OCI-LY7 (cell line): Measurements from ENCODE around the gene SMYD3. TPM values are rescaled to one million over a fixed set of nuclear protein-coding genes. Genes with fewer than 3 reads are reported as not detected.

Experiments
- BruUV-seq: library from RNA; stranded (reverse); fragments of 400-500 nt; replicated peaks from 2 replicates; lab custom pipeline; 2021; lab: Mats Ljungman, UMichigan
- CTCF ChIA-PET: fragments of 300-600 bp; sonication (Branson Sonifier 250); formaldehyde crosslinking; loops from one replicate; lab custom pipeline; 2022; ENCODE audit warnings: antibody characterized with exemption; ENCODE audit not compliant: unreplicated experiment; lab: Charles Lee
- POLR2A ChIA-PET: fragments of 300-600 bp; sonication (Branson Sonifier 250); formaldehyde crosslinking; loops from one replicate; lab custom pipeline; 2022; ENCODE audit warnings: antibody characterized with exemption; lab: Charles Lee
- DNase-seq: peaks from one replicate; pipeline ENCODE4 v3.0.0-alpha.2; 2015; ENCODE audit warnings: low spot score
- H2AFZ ChIP-seq: fragments of 200-600 bp; sonication (generic), shearing (Covaris generic); 2 replicates; pipeline ENCODE4 v1.6.1; 2014; ENCODE audit warnings: mild to moderate bottlenecking, antibody characterized with exemption, low read length, moderate library complexity
- H3K27ac ChIP-seq: fragments of 200-600 bp; sonication (generic); 2 replicates; pipeline ENCODE4 v1.5.1; 2014; ENCODE audit warnings: mixed run types, low read depth, mild to moderate bottlenecking, moderate library complexity, low read length, inconsistent platforms; ENCODE audit not compliant: poor library complexity, severe bottlenecking
- H3K36me3 ChIP-seq: fragments of 200-600 bp; sonication (generic); 2 replicates; pipeline ENCODE4 v1.6.1; 2014; ENCODE audit warnings: mild to moderate bottlenecking, antibody characterized with exemption, low read length, moderate library complexity, mixed read lengths; ENCODE audit not compliant: insufficient read depth
- H3K4me1 ChIP-seq: fragments of 200-600 bp; sonication (generic); 2 replicates; pipeline ENCODE4 v1.5.1; 2014; ENCODE audit warnings: mild to moderate bottlenecking, low read length; ENCODE audit not compliant: insufficient read depth, poor library complexity, severe bottlenecking
- H3K4me2 ChIP-seq: fragments of 200-600 bp; sonication (generic); 2 replicates; pipeline ENCODE4 v1.6.1; 2014; ENCODE audit warnings: mild to moderate bottlenecking, low read length
- H3K4me3 ChIP-seq: fragments of 200-600 bp; sonication (generic); 2 replicates; pipeline ENCODE4 v1.5.1; 2014; ENCODE audit warnings: mild to moderate bottlenecking, low read depth, low read length; ENCODE audit not compliant: poor library complexity, severe bottlenecking
- H3K79me2 ChIP-seq: fragments of 200-600 bp; sonication (generic); 2 replicates; pipeline ENCODE4 v1.6.1; 2016; ENCODE audit warnings: low read depth, mild to moderate bottlenecking, low read length, moderate library complexity, mixed read lengths; ENCODE audit not compliant: insufficient read depth
- H3K9me2 ChIP-seq: fragments of 200-600 bp; sonication (generic); 2 replicates; pipeline ENCODE4 v1.6.1; 2016; ENCODE audit warnings: mild to moderate bottlenecking, low read length, mixed read lengths; ENCODE audit not compliant: insufficient read depth
- H3K9me3 ChIP-seq: fragments of 200-600 bp; sonication (generic); 2 replicates; pipeline ENCODE4 v1.6.1; 2014; ENCODE audit warnings: mild to moderate bottlenecking, mixed run types, low read length, mixed read lengths
- H4K20me1 ChIP-seq: fragments of 200-600 bp; sonication (generic); 2 replicates; pipeline ENCODE4 v1.6.1; 2014; ENCODE audit warnings: mild to moderate bottlenecking, antibody characterized with exemption, low read length, moderate library complexity, mixed read lengths; ENCODE audit not compliant: insufficient read depth
- CTCF ChIP-seq: fragments of 200-600 bp; sonication (generic); conservative IDR thresholded peaks from 2 replicates; pipeline ENCODE4 v1.5.1; 2014; ENCODE audit warnings: mild to moderate bottlenecking, antibody characterized with exemption, low read length, moderate library complexity, mixed read lengths
- EZH2phosphoT487 ChIP-seq: fragments of 200-600 bp; sonication (generic); IDR thresholded peaks from 2 replicates; pipeline ENCODE4 v1.6.1; 2018; ENCODE audit warnings: low read depth, borderline replicate concordance, mild to moderate bottlenecking, mixed run types, antibody characterized with exemption, low read length, moderate library complexity, mixed read lengths
- intact Hi-C: fragments of 100-400 bp; cut with micrococcal nuclease; formaldehyde crosslinking; loops from one replicate; pipeline ENCODE4 v1.10.0; 2022; ENCODE audit not compliant: unreplicated experiment
- total RNA-seq, 2 experiments: library from RNA; depleted of rRNA in 1 of 2; stranded (reverse); fragments of >200 nt in 1 of 2; shearing (Covaris generic) in 1 of 2; gene quantifications; 2 replicates each; pipeline ENCODE4 v1.2.3, GENCODE V29; 2014 to 2022

The SMYD3 gene
- total RNA-seq, 2 experiments from 2014 or later, result 28.9 to 34.5 TPM

- no peak overlapping the region for H3K4me2 ChIP-seq
- H3K27ac ChIP-seq, result no peak overlapping the region
- no peak overlapping the region for H2AFZ ChIP-seq
- TF ChIP-seq CTCF, result no peak
- no peak for TF ChIP-seq EZH2phosphoT487
- DNase-seq, result no peak
- no peaks in the 10 kb centered on the region for H3K9me2 ChIP-seq
- ChIA-PET CTCF (no interaction called here), POLR2A (interaction anchor here (0.7 kb wide), 1 partner anchor 1061 kb away, joined by 3 read pairs; no protein-coding TSS in a partner anchor)
- H3K4me1 ChIP-seq, result no peaks in the 10 kb centered on the region
- H3K36me3 ChIP-seq, result no peaks in the 10 kb centered on the region
- H4K20me1 ChIP-seq, result no peaks in the 10 kb centered on the region
- intact Hi-C loops, result no loop called here
- H3K79me2 ChIP-seq, result no peaks in the 10 kb centered on the region
- no TSS peak for BruUV-seq
- no peak overlapping the region for H3K4me3 ChIP-seq
- no peaks in the 10 kb centered on the region for H3K9me3 ChIP-seq
Observed at GRCh38 chr1:245926888-245927287, 580.2 kb downstream of the SMYD3 start.

- ChIA-PET CTCF (no interaction called here), POLR2A (interaction anchor here (0.7 kb wide), 1 partner anchor 315 kb away, joined by 3 read pairs; no protein-coding TSS in a partner anchor)
- no TSS peak for BruUV-seq
- Histone ChIP-seq H3K4me3 (no peak overlapping the region), H3K27ac (no peak overlapping the region), H3K36me3 (no peaks in the 10 kb centered on the region), H3K9me3 (no peaks in the 10 kb centered on the region), H3K79me2 (no peaks in the 10 kb centered on the region), H3K9me2 (no peaks in the 10 kb centered on the region), H3K4me1 (no peaks in the 10 kb centered on the region), H2AFZ (no peak overlapping the region), H3K4me2 (no peak overlapping the region), H4K20me1 (no peaks in the 10 kb centered on the region)
- no peak for TF ChIP-seq EZH2phosphoT487
- TF ChIP-seq CTCF, result no peak
- intact Hi-C loops, result no loop called here
- DNase-seq, result no peak
Observed at GRCh38 chr1:245923215-245923614, 583.9 kb downstream of the SMYD3 start.

- BruUV-seq, result no TSS peak
- CTCF ChIA-PET, result no interaction called here
- Histone ChIP-seq H2AFZ (no peak overlapping the region), H4K20me1 (no peaks in the 10 kb centered on the region), H3K4me2 (no peak overlapping the region), H3K9me3 (no peaks in the 10 kb centered on the region), H3K79me2 (no peaks in the 10 kb centered on the region), H3K27ac (no peak overlapping the region), H3K36me3 (no peaks in the 10 kb centered on the region), H3K9me2 (no peaks in the 10 kb centered on the region), H3K4me1 (no peaks in the 10 kb centered on the region), H3K4me3 (no peak overlapping the region)
- TF ChIP-seq CTCF (no peak), EZH2phosphoT487 (no peak)
- intact Hi-C loops, result no loop called here
- POLR2A ChIA-PET, result interaction anchor here (0.6 to 0.9 kb wide), 3 partner anchors 102 to 537 kb away, joined by 3 to 4 read pairs (median 3); no protein-coding TSS in a partner anchor
- no peak for DNase-seq
Observed at GRCh38 chr1:245921417-245921816, 585.7 kb downstream of the SMYD3 start.
